ENCODE measurements around the gene TYMS.
"Not testable (repeated sequence)": the region's sequence is repeated elsewhere in the genome, so short reads cannot be mapped to it uniquely, and the experiment has no call there.

The TYMS gene

DNA sequence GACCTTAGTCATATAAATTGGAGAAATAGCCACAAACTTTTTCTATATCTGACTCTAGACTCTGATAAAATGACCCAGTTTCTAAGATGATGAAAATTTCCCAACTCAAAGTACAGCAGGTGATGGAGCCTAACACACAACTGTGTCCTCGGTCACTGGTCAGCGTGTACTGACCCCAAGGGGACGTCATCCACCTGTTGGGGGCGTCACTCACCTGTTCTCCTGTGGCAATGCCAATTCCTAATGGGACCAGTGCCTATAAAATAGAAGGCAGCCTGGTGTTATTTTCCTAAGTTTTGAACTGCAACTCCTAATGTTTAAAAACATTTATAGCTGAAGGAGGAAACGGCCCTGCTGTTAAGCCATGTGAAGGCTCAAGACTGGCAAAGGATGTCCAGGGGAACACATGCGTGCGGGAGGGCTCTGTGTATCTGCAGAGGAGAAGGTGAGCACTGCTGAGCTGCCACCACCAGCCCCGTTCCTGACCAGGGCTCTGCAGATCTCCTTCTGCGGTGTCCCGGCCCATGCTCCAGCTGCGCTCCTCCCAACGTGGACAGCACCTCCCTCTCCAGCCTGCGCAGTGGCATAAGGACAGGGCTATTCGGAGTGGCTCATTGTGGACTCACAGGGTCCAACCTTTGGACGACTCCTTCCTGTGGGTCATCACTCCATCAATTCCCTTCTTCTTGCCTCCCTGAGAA lies 21.2 kb downstream of the TYMS start:
- no peak for DNase-seq

DNA sequence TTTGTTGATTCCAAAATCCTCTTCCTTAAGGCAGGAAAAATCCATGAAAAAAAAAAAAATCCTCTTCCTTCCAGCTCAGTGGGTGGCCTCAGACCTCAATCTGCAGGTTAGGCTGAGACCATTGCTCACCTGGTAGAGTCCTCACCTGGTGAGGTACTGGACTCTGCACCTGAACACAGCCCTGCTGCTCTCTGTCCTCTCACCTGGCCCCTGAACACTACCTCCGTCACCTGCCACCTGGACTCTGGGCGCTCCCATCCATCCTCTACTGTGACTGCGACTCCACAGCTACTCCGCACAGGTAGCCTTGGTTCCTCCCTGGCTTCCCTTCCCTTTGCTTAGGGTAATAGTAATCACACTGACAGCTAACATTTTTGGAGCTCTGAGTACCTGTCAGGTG lies 22.1 kb downstream of the TYMS start:
- no peak for DNase-seq

GRCh38 chr18:680392-680791 lies 22.9 kb downstream of the TYMS start:
- DNase-seq = no peak

DNA sequence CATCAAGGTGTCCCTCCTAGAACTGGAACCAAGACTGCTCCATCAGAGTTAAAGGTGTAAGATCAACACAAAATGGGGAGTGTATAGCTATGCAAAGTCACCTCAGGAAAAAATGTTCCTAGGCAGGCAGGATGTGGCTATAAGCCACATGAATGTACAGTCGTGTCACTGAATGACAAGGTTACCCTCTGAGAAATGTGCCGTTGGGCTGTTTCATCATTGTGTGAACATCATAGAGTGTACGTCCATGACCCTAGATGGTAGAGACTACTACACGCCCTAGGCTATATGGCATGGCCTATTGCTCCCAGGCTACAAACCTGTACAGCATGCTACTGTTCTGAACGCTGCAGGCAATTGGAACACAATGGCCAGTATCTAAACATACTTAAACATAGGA lies 24.5 kb downstream of the TYMS start:
- DNase-seq = peak in 1 of 2 donors; percentile 53

GRCh38 chr18:682416-682815 lies 25.0 kb downstream of the TYMS start:
- not testable (repeated sequence) for DNase-seq

- no peak for DNase-seq
Observed at GRCh38 chr18:682833-683232, 25.4 kb downstream of the TYMS start.

- DNase-seq = no peak
Observed at GRCh38 chr18:683531-683930, 26.1 kb downstream of the TYMS start.

DNA sequence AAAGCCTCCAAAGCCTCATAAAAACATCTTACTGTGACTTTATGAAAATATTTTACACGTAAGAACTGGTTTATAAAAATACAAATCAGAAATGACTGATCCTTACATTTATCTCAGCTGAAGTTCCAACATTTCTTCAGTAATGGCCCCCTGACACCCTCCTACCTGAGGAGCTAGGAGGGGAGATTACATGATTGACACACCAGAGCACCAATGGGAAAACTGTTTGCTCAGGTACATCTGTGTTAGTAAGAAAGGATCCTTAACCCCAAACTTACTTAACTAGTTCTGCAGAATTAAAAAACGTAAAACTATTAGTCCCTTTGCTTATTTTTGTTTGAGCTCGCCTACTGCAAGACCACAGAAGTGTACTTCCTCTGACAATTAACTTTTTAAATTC lies 28.0 kb downstream of the TYMS start:
- no peak for DNase-seq

DNA sequence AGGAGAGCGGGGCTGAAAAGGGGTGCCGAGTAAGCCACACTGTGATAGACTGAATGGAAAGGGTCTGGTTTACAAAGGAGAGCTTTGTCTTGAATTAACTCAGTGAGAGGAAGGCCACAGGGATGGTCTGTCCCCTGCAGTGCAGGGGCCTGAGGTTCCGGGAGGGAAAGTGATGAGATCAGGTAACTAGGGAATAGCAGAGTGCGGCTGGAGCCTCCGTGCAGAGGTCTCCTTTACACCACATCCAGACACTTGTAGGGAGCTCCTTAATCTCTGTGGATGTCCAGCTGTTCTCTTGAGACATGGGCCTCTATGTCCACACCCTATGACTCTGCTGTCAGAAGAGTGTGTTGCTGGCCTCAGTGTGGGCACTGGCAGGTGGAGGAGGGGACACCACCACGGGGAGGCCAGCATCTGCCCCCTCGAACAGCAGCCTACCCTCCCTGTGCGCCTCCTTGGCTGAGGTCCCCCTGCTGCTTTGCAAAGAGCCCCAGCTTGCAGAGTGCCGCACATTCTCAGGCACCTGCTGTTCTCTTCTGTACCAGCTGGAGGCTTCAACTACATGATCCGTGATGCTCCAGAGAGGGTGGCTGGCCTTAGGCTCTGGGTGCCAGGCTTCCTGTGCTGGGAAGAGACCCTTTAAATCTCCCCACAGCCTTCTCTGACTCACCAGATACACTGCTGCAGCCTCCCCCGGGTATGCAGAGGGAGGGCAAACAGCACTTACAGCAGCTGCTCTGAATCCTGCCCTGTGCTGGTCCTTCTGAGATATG lies 29.1 kb downstream of the TYMS start:
- no peak for DNase-seq

- no peak for DNase-seq
Observed at GRCh38 chr18:688323-688722, 30.9 kb downstream of the TYMS start.

DNA sequence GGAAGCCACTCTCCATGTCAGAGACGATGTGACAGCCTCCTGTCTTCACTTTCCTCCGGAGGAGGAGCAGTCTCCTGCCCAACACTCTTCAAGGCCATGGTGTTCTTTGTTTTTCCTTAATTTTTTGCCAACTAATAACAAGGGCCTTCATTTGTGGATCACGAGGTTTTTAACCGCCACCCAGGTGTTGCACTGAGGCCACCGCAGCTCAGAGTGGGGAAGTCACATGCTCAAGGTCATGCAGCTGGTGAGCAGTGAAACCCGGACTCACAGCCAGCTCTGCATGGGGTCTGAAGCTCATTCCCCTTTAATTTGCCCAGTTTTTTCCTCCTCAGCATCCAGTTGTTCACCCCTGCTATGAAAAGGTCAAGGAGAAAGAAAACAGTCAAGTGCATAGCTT lies 35.4 kb downstream of the TYMS start:
- no peak for DNase-seq

DNA sequence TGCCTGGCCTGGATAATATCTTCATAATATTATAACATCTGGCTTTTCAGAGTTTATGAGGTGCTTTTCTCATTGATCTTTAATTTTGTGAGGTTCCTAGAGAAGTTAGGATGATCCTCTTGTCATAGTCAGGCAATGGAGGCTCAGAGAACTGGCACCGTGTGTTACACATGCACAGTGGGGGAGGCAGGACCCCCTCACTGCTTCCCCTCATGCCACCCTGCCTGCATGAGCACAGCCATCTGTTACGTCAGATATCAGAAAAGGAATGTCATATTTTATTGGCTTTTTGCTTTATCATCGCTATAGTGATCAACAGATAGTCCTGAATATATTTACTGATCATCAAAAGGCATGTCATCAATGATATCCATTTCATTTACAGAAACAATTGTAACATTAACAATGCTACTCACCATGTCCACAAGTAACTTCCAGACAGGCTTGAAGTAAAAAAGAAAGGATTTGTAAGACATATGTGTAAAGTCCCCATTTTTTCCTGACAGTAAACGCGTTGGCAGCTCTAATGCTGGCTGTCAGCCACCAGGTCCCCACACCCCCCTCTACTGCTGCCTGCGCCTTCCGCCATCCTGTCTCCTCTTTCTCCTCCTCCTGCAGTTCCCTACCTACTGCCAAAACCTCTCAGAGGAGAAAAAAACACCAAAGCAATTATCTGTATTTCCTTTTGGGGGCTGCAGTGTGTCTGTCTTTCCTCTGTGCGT lies 36.2 kb downstream of the TYMS start:
- DNase-seq = no peak

DNA sequence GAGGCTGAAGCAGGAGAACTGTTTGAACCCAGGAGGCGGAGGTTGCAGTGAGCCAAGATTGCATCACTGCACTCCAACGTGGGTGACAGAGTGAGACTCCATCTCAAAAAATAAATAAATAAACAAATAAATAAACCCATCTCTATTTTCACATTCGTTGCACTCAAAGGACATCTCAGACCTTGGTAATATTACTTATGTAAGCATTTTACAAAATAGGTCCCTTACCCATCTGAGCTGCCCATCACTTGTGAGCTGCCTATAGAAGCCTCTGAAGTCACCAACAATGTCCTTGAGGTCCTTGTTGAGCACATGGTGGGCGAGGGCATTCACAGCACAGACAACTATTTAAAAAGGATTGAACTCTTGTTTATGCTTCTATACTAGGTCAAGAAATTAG lies 39.6 kb downstream of the TYMS start:
- DNase-seq = no peak

DNA sequence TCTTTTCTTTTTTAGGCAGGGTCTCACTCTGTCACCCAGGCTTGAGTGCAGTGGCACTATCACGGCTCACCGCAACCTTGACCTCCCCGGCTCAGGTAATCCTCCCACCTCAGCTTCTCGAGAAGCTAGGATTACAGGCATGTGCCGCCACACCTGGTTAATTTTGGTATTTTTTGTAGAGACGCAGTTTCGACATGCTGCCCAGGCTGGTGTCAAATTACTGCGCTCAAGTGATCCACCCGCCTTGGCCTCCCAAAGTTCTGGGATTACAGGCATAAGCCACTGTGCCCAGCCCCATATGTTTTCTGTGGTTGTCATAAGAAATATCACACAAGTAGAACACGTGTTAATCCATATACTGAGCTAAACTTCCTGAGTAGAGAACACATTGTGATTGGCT lies 40.3 kb downstream of the TYMS start:
- no peak for DNase-seq

DNA sequence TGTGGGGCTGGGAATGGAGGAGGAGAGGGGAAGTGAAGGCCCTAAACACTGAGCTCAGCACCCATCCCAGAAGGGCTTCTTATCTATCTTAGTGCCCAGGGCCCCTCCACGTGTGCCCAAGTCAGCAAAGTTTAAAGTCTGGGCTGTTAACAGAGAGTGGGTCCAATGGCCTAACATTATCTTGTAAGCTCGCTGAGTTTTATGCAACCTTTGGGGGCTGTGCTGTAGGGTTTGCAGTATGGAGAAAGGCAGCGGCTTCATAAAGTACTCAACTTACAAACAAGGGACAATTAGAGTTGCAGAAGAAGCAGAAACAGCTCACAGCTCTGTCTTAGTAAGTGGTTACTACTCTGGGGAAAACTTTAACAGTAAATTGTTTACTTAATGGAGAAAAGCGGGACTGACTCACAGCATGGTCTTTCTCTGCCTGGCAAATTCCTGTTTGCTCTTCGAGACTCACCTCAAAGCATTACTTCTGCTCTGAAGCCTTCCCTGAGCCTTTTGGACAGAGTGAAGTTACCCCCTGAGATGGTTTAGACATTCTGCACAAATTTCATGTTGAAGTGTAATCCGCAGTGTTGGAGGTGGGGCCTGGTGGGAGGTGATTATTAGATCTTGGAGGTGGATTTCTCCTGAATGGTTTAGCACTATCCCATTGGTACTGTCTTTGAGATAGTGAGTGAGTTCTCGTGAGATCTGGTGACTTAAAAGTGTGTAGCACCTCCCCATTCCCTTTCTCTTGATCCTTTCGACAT lies 45.9 kb downstream of the TYMS start:
- DNase-seq = no peak

GRCh38 chr18:706405-706804 lies 49.0 kb downstream of the TYMS start:
- no peak for DNase-seq

GRCh38 chr18:708096-708495 lies 50.6 kb downstream of the TYMS start:
- DNase-seq = no peak

DNA sequence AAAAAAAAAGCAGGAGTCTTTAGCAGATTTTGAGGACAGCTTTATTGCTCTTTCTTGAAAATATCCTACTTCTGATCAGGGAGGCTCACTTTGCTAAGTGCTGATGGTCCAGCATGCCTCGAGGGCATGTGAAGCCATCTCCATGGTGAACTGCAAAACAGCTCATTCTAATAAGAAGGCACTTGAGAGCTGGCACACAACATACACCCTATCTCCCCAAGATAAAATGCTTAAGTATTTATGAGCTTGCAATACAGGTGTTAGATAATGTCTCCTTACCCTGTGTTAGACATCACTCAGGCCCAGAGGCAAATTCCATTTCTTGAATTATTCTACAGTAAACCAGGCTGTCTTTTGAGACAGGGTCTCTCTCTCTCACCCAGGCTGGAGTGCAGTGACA lies 52.3 kb downstream of the TYMS start:
- no peak for DNase-seq

DNA sequence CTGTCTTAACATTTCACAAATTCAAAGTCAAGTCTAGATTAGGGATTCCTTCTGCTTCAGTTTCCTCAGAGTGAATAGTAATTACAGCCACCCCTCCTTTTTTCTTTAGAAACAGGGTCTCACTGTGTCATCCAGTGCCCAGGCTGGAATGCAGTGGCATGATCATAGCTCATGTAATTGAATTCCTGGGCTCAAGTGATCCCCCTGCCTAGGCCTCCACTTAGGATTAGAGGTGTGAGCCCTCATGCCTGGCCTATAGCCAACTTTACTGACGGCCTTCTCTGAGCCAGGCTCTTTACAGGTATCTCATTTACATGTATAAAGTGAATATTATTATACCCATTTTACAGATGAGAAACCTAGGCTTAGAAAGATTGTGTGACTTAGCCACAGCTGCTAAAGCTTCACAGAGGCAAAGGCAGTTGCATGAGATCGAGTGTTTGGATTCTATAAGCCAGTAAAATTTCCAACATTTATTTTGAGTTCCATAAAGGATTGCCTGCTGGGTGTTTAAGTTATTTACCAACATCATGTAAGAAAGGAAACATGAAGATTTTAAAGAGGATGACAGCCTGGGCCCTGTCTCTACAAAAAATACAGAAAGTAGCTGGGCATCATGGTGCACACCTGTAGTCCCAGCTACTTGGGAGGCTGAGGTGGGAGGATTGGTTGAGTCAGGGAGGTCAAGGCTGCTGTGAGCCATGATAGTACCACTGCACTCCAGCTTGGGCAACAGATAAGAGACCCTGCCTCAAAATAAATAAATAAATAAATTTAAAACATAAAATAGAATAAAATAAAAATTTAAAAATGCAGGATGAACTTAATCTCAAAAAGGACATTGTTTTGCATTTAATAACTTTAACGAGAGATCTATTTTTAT lies 53.2 kb downstream of the TYMS start:
- DNase-seq = no peak

GRCh38 chr18:711310-711656 lies 53.8 kb downstream of the TYMS start:
- DNase-seq = no peak

DNA sequence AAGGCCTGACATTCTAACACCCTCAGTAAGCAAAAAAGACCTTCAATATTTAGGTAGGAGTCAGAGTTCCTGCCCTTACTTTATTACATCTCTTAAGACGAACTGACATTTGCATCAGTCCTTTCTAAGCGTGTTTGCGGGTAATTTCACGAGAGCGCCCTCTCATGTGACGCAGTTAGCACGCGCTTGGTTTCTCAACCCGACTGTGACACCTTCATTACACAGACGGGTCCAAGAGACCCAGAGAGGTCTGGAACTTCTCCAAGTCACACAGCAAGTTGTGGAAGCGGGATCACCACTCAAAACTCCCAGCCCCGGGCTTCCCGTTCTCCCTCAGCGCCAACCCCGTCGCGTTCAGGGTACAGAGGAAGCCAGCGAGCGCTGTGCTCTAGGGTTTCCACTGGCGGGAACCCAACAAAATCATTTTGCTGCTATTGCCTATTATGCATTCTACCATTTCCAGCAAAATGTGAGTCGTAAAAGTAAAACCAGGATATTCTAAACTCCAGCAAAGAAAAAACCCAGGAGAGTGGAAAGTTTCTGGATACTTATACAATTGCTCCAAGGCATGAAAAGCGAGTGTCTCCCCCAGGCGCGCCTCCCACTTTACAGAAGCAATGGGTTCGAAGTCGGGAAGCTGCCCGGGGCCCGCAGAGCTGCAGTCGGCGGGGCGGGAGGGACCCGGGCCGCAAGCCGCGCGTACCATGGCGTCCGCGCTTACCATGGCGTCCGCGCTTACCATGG lies 54.4 kb downstream of the TYMS start:
- peak; percentile 76 to 80 for DNase-seq
